ENCODE measurements around the gene MSI2. TPM values are rescaled to one million over a fixed set of nuclear protein-coding genes. Genes with fewer than 3 reads are reported as not detected.

Gene MSI2
- total and polyA plus RNA-seq, 9 of the 15 experiments (the other 6 are each of a cell fraction or from before 2014, with no cell fraction given): 4.6 to 61.8 (median 42.4) TPM

DNA sequence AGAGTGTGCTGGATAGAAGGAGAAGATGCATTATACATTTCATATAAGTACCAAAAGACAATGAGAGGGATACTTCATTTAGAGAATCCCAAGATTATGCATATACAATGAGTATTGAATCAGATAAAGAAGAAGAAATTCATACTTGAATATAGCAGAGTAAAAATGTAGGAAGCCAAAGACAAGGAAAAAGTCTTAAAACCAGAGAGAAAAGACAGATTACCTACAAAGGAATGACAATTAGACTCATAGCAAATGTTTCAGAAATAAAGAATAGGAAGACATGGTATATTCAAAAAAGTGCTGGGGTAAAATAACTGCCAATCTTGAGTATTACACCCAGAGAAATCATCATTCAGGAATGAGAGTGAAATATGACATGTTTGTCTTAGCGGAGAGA lies 6.8 kb upstream of the MSI2 start:
- Histone ChIP-seq H3K4me2 (ENCODE audit: insufficient read depth, low read length) (no peak overlapping the region), H3K27me3 (ENCODE audit: control insufficient read depth in 2 of 2, insufficient read depth in 2 of 2, low read length in 2 of 2) (no peaks in the 10 kb centered on the region), H3K4me1 (replicated peaks in 1 of 2; ENCODE audit: control insufficient read depth in 2 of 2, insufficient read depth in 2 of 2, low read length in 2 of 2) (no peaks in the 10 kb centered on the region), H3K27ac (ENCODE audit: extremely low read depth, low read depth, low read length) (no peak overlapping the region), H4K20me1 (replicated peaks; ENCODE audit: control insufficient read depth, insufficient read depth, low read length) (no peaks in the 10 kb centered on the region), H3K4me3 (no peak overlapping the region), H3K9me1 (ENCODE audit: control insufficient read depth, insufficient read depth, low read length) (no peaks in the 10 kb centered on the region), H3K36me3 (ENCODE audit: control insufficient read depth, insufficient read depth, low read length) (no peaks in the 10 kb centered on the region), H2AFZ (ENCODE audit: low read depth, low read length) (no peak overlapping the region), H3K9me3 (replicated peaks; ENCODE audit: control insufficient read depth, insufficient read depth, low read depth, low read length) (no peaks in the 10 kb centered on the region; the same call in 1 of the 2 replicates), H3K9ac (ENCODE audit: insufficient read depth in 1 of 2, low read depth in 2 of 2, low read length in 2 of 2) (no peak overlapping the region), H3K79me2 (ENCODE audit: control insufficient read depth, insufficient read depth, low read length) (no peaks in the 10 kb centered on the region)
- FAIRE-seq (no peak), DNase-seq (ENCODE audit: extremely low read depth in 1 of 4, low spot score in 3 of 4) (no peak), ATAC-seq (no peak)
- WGBS (ENCODE audit: insufficient coverage, low coverage, missing lambda C conversion rate): 100% methylated on average over 1 of the region's 1 CpG
- in situ Hi-C loops (cut with MboI): no loop called here
- BruUV-seq (replicated peaks): no TSS peak
- CTCF ChIA-PET (ENCODE audit: low intra/inter-chr PET ratio): no interaction called here
- intact Hi-C loops (cut with micrococcal nuclease): loop anchor here (10.0 kb wide), 1 partner anchor 495 kb away; the partner anchor contains the start of gene CCDC182
- TF ChIP-seq ZNF121 (CRISPR knock-in tag; conservative IDR thresholded peaks at IDR 0.05) (no peak), ZNF507 (tag; conservative IDR thresholded peaks at IDR 0.05) (0 out of 2 replicates have a peak, but pooled peaks have one; percentile 18), SMARCA5 (IDR thresholded peaks at IDR 0.05) (0 out of 2 replicates have a peak, but pooled peaks have one; percentile 32), TRIM28 (IDR thresholded peaks at IDR 0.05) (peak; percentile 42; the same call in 1 of the 2 replicates), SAP30 (IDR thresholded peaks at IDR 0.05; ENCODE audit: borderline replicate concordance, insufficient read depth, low read depth, low read length, poor library complexity, severe bottlenecking) (no peak)
- TF ChIP-seq, protein P1, sequence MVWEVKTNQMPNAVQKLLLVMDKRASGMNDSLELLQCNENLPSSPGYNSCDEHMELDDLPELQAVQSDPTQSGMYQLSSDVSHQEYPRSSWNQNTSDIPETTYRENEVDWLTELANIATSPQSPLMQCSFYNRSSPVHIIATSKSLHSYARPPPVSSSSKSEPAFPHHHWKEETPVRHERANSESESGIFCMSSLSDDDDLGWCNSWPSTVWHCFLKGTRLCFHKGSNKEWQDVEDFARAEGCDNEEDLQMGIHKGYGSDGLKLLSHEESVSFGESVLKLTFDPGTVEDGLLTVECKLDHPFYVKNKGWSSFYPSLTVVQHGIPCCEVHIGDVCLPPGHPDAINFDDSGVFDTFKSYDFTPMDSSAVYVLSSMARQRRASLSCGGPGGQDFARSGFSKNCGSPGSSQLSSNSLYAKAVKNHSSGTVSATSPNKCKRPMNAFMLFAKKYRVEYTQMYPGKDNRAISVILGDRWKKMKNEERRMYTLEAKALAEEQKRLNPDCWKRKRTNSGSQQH (CRISPR knock-in tag; IDR thresholded peaks at IDR 0.05): no peak
- TF ChIP-seq, protein P2, sequence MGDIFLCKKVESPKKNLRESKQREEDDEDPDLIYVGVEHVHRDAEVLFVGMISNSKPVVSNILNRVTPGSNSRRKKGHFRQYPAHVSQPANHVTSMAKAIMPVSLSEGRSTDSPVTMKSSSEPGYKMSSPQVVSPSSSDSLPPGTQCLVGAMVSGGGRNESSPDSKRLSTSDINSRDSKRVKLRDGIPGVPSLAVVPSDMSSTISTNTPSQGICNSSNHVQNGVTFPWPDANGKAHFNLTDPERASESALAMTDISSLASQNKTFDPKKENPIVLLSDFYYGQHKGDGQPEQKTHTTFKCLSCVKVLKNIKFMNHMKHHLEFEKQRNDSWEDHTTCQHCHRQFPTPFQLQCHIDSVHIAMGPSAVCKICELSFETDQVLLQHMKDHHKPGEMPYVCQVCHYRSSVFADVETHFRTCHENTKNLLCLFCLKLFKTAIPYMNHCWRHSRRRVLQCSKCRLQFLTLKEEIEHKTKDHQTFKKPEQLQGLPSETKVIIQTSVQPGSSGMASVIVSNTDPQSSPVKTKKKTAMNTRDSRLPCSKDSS (IDR thresholded peaks at IDR 0.05; ENCODE audit: low read depth, partially characterized antibody): peak; percentile 89
- POLR2A ChIA-PET: no interaction called here

All from K562 (cell line).